ENCODE results near the gene FAM117A.

FAM117A gene

GRCh38 chr17:49746791-49747490, 17.0 kb downstream of the FAM117A start (continued):
- no peak for TF ChIP-seq ZNF23 (tag by site-specific recombination; IDR thresholded peaks at IDR 0.05; ENCODE audit: borderline replicate concordance)
- no peak for TF ChIP-seq ZNF555 (tag by site-specific recombination; conservative IDR thresholded peaks at IDR 0.05)
- TF ChIP-seq CTCF (tag by site-specific recombination; IDR thresholded peaks at IDR 0.05) = no peak
- no peak for TF ChIP-seq ZNF423 (tag by site-specific recombination; IDR thresholded peaks at IDR 0.05)
- TF ChIP-seq GFI1B (tag by site-specific recombination; IDR thresholded peaks at IDR 0.05) = no peak
- no peak for TF ChIP-seq ZNF221 (tag by site-specific recombination; IDR thresholded peaks at IDR 0.05; ENCODE audit: borderline replicate concordance)
- TF ChIP-seq ZNF76 (tag by site-specific recombination; IDR thresholded peaks at IDR 0.05; ENCODE audit: borderline replicate concordance, low read depth) = no peak
- TF ChIP-seq YY2 (tag by site-specific recombination; IDR thresholded peaks at IDR 0.05) = no peak
- TF ChIP-seq REST (tag by site-specific recombination; IDR thresholded peaks at IDR 0.05) = no peak
- no peak for TF ChIP-seq ZNF530 (tag by site-specific recombination; IDR thresholded peaks at IDR 0.05; ENCODE audit: low read depth)

- Histone ChIP-seq H3K27ac (ENCODE audit: extremely low read depth, low read depth, low read length) (no peak overlapping the region), H3K9me3 (ENCODE audit: control insufficient read depth, insufficient read depth, low read depth, low read length) (no peaks in the 10 kb centered on the region), H3K4me1 (ENCODE audit: control insufficient read depth, insufficient read depth, low read length) (no peaks in the 10 kb centered on the region), H3K36me3 (ENCODE audit: control insufficient read depth in 2 of 2, insufficient read depth in 1 of 2, low read length in 2 of 2) (peaks cover 0 to 8% of the 10 kb centered on the region in 2 experiments; a peak in 2 of 3 replicates), H3K4me3 (ENCODE audit: low read depth, low read length) (no peak overlapping the region)
- no peak for TF ChIP-seq ZSCAN30 (tag by site-specific recombination; IDR thresholded peaks at IDR 0.05)
- TF ChIP-seq FEZF1 (tag by site-specific recombination; IDR thresholded peaks at IDR 0.05) = no peak
- TF ChIP-seq ATF2 (tag by site-specific recombination; IDR thresholded peaks at IDR 0.05; ENCODE audit: low read depth) = peak; percentile 51; the same call in 1 of the 2 replicates
- no peak for TF ChIP-seq ZNF704 (tag by site-specific recombination; IDR thresholded peaks at IDR 0.05)
- no peak for TF ChIP-seq ZNF580 (tag by site-specific recombination; IDR thresholded peaks at IDR 0.05)
- ChIA-PET CTCF (no interaction called here), POLR2A (no interaction called here)
Observed at GRCh38 chr17:49745175-49746139, 18.5 kb downstream of the FAM117A start.
